Heart right ventricle (tissue), 16 donors: ENCODE results near the gene VAV1. TPM values are rescaled to one million over a fixed set of nuclear protein-coding genes. Genes with fewer than 3 reads are reported as not detected.
"Not testable (repeated sequence)": the region's sequence is repeated elsewhere in the genome, so short reads cannot be mapped to it uniquely, and the experiment has no call there.

Source experiments
- ATAC-seq, 8 donors: fragments of 200-7000 bp; cut with Tn5 transposase; one replicate each; pipeline ENCODE4 v1.9.1; 2020; ENCODE audit warnings: mild to moderate bottlenecking in 8 of 8, moderate library complexity in 8 of 8, moderate number of reproducible peaks in 1 of 8
- DNase-seq, 2 donors: peaks; one replicate each; pipeline ENCODE4 v3.0.0-alpha.2; 2020
- H3K27ac ChIP-seq, 10 donors: fragments of 200-600 bp; sonication (generic) in 2 of 10; one replicate each; pipeline versions ENCODE4 v1.5.0 to v1.8.0; 2020 to 2022; ENCODE audit warnings: mild to moderate bottlenecking in 3 of 10
- H3K27me3 ChIP-seq, 7 donors: fragments of 200-600 bp; one replicate each; pipeline ENCODE4 v1.8.0; 2021 to 2022; ENCODE audit warnings: mild to moderate bottlenecking in 2 of 7
- H3K36me3 ChIP-seq, 9 donors: fragments of 200-600 bp; sonication (generic) in 1 of 9; one replicate each; pipeline versions ENCODE4 v1.5.0 to v1.8.0; 2020 to 2022; ENCODE audit warnings: mild to moderate bottlenecking in 2 of 9
- H3K4me1 ChIP-seq, 9 donors: fragments of 200-600 bp; sonication (generic) in 1 of 9; one replicate each; pipeline versions ENCODE4 v1.5.0 to v1.8.0; 2020 to 2022; ENCODE audit warnings: mild to moderate bottlenecking in 4 of 9
- H3K4me3 ChIP-seq, 10 donors: fragments of 200-600 bp; sonication (generic) in 2 of 10; one replicate each; pipeline versions ENCODE4 v1.5.0 to v1.8.0; 2020 to 2022; ENCODE audit warnings: mild to moderate bottlenecking in 7 of 10, moderate library complexity in 2 of 10
- H3K9me3 ChIP-seq, 11 donors: fragments of 200-600 bp in 10 of 11; sonication (generic) in 2 of 11; one replicate each; pipeline versions ENCODE4 v1.5.0 to v1.8.0; 2013 to 2022; ENCODE audit warnings: mild to moderate bottlenecking in 2 of 11, control low read depth in 1 of 11, moderate library complexity in 1 of 11
- CTCF ChIP-seq, 9 donors: fragments of 200-600 bp; sonication (generic) in 2 of 9; IDR thresholded peaks; one replicate each; pipeline versions ENCODE4 v1.5.0 to v1.8.0; 2021 to 2022; ENCODE audit warnings: antibody characterized with exemption in 9 of 9, mild to moderate bottlenecking in 5 of 9, moderate library complexity in 1 of 9
- WGBS, 2 donors: extraction: QIAGEN DNeasy Blood & Tissue Kit; methylation state at CpG; one replicate each; pipeline ENCODE4 v1.1.7; 2013; ENCODE audit warnings: inconsistent platforms in 1 of 2; 5-methylcytosine and 5-hydroxymethylcytosine counted together
- intact Hi-C, 10 donors: fragments of 100-400 bp; cut with DNase I; formaldehyde crosslinking; loops; one replicate each; pipeline versions ENCODE4 v1.11.1 to v1.14.2; 2022
- polyA plus RNA-seq, 2 donors: library from polyadenylated mRNA; stranded (reverse); fragments of 200-250 nt; gene quantifications; one replicate each; pipeline ENCODE4 v1.2.3, GENCODE V29; 2013
- total RNA-seq, 10 donors: library from RNA; stranded (reverse); fragmentation: NEBNext Ultra II Directional in 3 of 10; extraction: Animal tissue kit (Norgen Biotek cat#: 25700) in 3 of 10; gene quantifications; one replicate each; pipeline versions ENCODE4 v1.2.1 to v1.2.4, GENCODE V29; 2021 to 2023
- donor health status: Arrhythmogenic right ventricular cardiomyopathy.
- donor health status: ischemic (EF 13 %, LVEDD 7.1; RV severe dilation, severe dysfunction).
- donor health status: healthy with polysubstance abuse.
- donor health status: DM: no; HTN: yes; CAD: no.
- donor health status: DM: no; HTN: no; CAD: no.
- donor health status: ischemic (EF 25% LVEDD 6.9; RV normal size, moderate dysfunction).
- donor health status: ischemic (EF 25% LVEDD 5.7; RV mildly dilated, moderate dysfunction).
- donor health status: healthy.
- donor health status: DM: yes; HTN: yes; CAD: no.
- donor health status: Ischemic cardiomyopathy.
- donor health status: ischemic (EF 35%, LVEDD 5.7; RV mildly dilated, moderate dysfunction).
- donor health status: nonischemic (EF 11% LVEDD 7.7; RV severe dilation, severe dysfunction).
- donor health status: DM: yes; HTN: yes; CAD: no.
- donor health status: PGD.
- donor health status: ischemic (EF 29% LVEDD 5.4; RV normal size, mild dysfunction).
- donor health status: nonischemic (EF 23%, LVEDD 6.1; RV moderate dilation, normal function).

VAV1 gene
- total and polyA plus RNA-seq, 12 donors = 0.45 to 11.0 (median 1.4) TPM

GRCh38 chr19:6761053-6761676, 11.3 kb upstream of the VAV1 start:
- intact Hi-C loops = loop anchor here in 2 of 10 donors (10.0 kb wide), 1 partner anchor 126 kb away; no protein-coding TSS in a partner anchor
- Histone ChIP-seq H3K36me3 (no peaks in the 10 kb centered on the region), H3K4me1 (peaks cover 0 to 5% (median 3%) of the 10 kb centered on the region in 9 donors), H3K9me3 (no peaks in the 10 kb centered on the region), H3K27me3 (peaks cover 0 to 30% (median 11%) of the 10 kb centered on the region in 7 donors), H3K27ac (no peak overlapping the region), H3K4me3 (no peak overlapping the region)
- DNase-seq (no peak), ATAC-seq (no peak)
- no peak for TF ChIP-seq CTCF (IDR thresholded peaks at IDR 0.05)
- WGBS, 2 donors = 74 to 84% methylated on average over 4 of the region's 4 CpGs

- not testable (repeated sequence) for DNase-seq, H3K27ac ChIP-seq, H3K36me3 ChIP-seq, ATAC-seq, H3K9me3 ChIP-seq, H3K4me3 ChIP-seq
- intact Hi-C loops = loop anchor here in 2 of 10 donors (10.0 kb wide), 1 partner anchor 128 kb away; no protein-coding TSS in a partner anchor
- H3K4me1 ChIP-seq = peaks cover 2 to 17% (median 14%) of the 10 kb centered on the region in 9 donors
- H3K27me3 ChIP-seq = peaks cover 2 to 41% (median 23%) of the 10 kb centered on the region in 7 donors
- 85 to 92% methylated on average over 8 of the region's 8 CpGs for WGBS, 2 donors
Observed at GRCh38 chr19:6762253-6762797, 10.2 kb upstream of the VAV1 start.

GRCh38 chr19:6765738-6766356, 6.7 kb upstream of the VAV1 start:
- DNase-seq = no peak
- H3K4me1 ChIP-seq = peaks cover 3 to 34% (median 21%) of the 10 kb centered on the region in 9 donors
- H3K4me3 ChIP-seq = no peak overlapping the region
- H3K27me3 ChIP-seq = peaks cover 7 to 63% (median 34%) of the 10 kb centered on the region in 7 donors
- intact Hi-C loops = loop anchor here in 2 of 10 donors (10.0 kb wide), 1 partner anchor 131 kb away; no protein-coding TSS in a partner anchor
- no peak for TF ChIP-seq CTCF (IDR thresholded peaks at IDR 0.05)
- no peak for ATAC-seq
- H3K36me3 ChIP-seq = no peaks in the 10 kb centered on the region
- H3K27ac ChIP-seq = peak overlapping the region in 1 of 10 donors; percentile 53
- 28 to 35% methylated on average over 8 of the region's 8 CpGs for WGBS, 2 donors
- H3K9me3 ChIP-seq = no peaks in the 10 kb centered on the region

GRCh38 chr19:6766357-6767080, 6.0 kb upstream of the VAV1 start:
- TF ChIP-seq CTCF (IDR thresholded peaks at IDR 0.05) = no peak
- DNase-seq (no peak), ATAC-seq (no peak)
- no peaks in the 10 kb centered on the region for H3K36me3 ChIP-seq
- no peaks in the 10 kb centered on the region for H3K9me3 ChIP-seq
- H3K4me1 ChIP-seq = peaks cover 3 to 37% (median 21%) of the 10 kb centered on the region in 9 donors
- 25 to 32% methylated on average over 16 of the region's 16 CpGs for WGBS, 2 donors
- peak overlapping the region in 5 of 10 donors; percentile 25 to 55 (median 45) for H3K4me3 ChIP-seq
- peaks cover 7 to 64% (median 34%) of the 10 kb centered on the region in 7 donors for H3K27me3 ChIP-seq
- intact Hi-C loops = loop anchor here in 2 of 10 donors (10.0 kb wide), 1 partner anchor 132 kb away; no protein-coding TSS in a partner anchor
- H3K27ac ChIP-seq = peak overlapping the region in 3 of 10 donors; percentile 53 to 74 (median 70)
